HepG2 (cell line): Measurements from ENCODE around the gene RING1. TPM values are rescaled to one million over a fixed set of nuclear protein-coding genes. Genes with fewer than 3 reads are reported as not detected.

ENCODE experiments used
- CREB1 ChIP-seq, 2 experiments: fragments of 450-650 bp in 1 of 2; IDR thresholded peaks; 2 replicates each; pipeline ENCODE4 v1.6.1; 2016 to 2017; ENCODE audit warnings: control low read depth in 1 of 2, mild to moderate bottlenecking in 1 of 2, missing compliant biosample characterization in 1 of 2, missing genetic modification characterization in 1 of 2
- GPN1 ChIP-seq: sonication (generic); formaldehyde crosslinking; IDR thresholded peaks from 2 replicates; pipeline ENCODE4 v1.5.1; 2020; ENCODE audit warnings: missing genetic modification reagents, borderline replicate concordance
- HMG20B ChIP-seq: conservative IDR thresholded peaks from 2 replicates; pipeline ENCODE4 v1.6.1; 2016; ENCODE audit warnings: missing genetic modification reagents, missing compliant biosample characterization
- IRF9 ChIP-seq: sonication (generic); formaldehyde crosslinking; IDR thresholded peaks from 2 replicates; pipeline ENCODE4 v1.8.0; 2022; ENCODE audit warnings: missing genetic modification reagents, mild to moderate bottlenecking, borderline replicate concordance
- JARID2 ChIP-seq: sonication (generic); formaldehyde crosslinking; IDR thresholded peaks from 2 replicates; pipeline ENCODE4 v1.8.1; 2023; ENCODE audit warnings: missing genetic modification reagents, inconsistent platforms; ENCODE audit not compliant: insufficient replicate concordance
- NR2F1 ChIP-seq, 2 experiments: fragments of 450-650 bp in 1 of 2; formaldehyde crosslinking in 1 of 2; IDR thresholded peaks; 2 replicates each; pipeline versions ENCODE4 v1.5.0 to v1.6.1; 2016 to 2020; ENCODE audit warnings: mild to moderate bottlenecking in 1 of 2, missing compliant biosample characterization in 1 of 2, missing genetic modification reagents in 1 of 2, moderate library complexity in 1 of 2
- RFX5 ChIP-seq: IDR thresholded peaks from 2 replicates; pipeline ENCODE4 v1.6.1; 2011; ENCODE audit warnings: low read depth, low read length, improper control_type of control experiment
- RNF2 ChIP-seq: fragments of 450-650 bp; conservative IDR thresholded peaks from 2 replicates; pipeline ENCODE4 v1.6.1; 2016; ENCODE audit warnings: low read depth
- SMARCE1 ChIP-seq: fragments of 450-650 bp; IDR thresholded peaks from 2 replicates; pipeline ENCODE4 v1.6.1; 2017; ENCODE audit warnings: borderline replicate concordance
- SP4 ChIP-seq: sonication (generic); formaldehyde crosslinking; IDR thresholded peaks from 2 replicates; pipeline ENCODE4 v1.8.1; 2023; ENCODE audit warnings: mild to moderate bottlenecking, missing genetic modification reagents
- SRSF1 ChIP-seq: fragments of 200-400 bp; formaldehyde crosslinking; optimal IDR thresholded peaks from 2 replicates; pipeline ENCODE3; 2017; ENCODE audit warnings: mild to moderate bottlenecking, low read depth, low read length, moderate library complexity
- SSRP1 ChIP-seq: IDR thresholded peaks from 2 replicates; pipeline ENCODE4 v1.6.1; 2016; ENCODE audit warnings: control low read depth
- YY1 ChIP-seq: IDR thresholded peaks from 2 replicates; pipeline ENCODE4 v1.6.1; 2011; ENCODE audit warnings: low read length, low read depth, moderate library complexity, mild to moderate bottlenecking; ENCODE audit not compliant: insufficient read depth, insufficient replicate concordance
- ZNF136 ChIP-seq: sonication (generic); formaldehyde crosslinking; IDR thresholded peaks from 2 replicates; pipeline ENCODE4 v1.8.1; 2022; ENCODE audit warnings: low read depth, mild to moderate bottlenecking, moderate library complexity, missing genetic modification reagents
- ZNF260 ChIP-seq: sonication (generic); formaldehyde crosslinking; IDR thresholded peaks from 2 replicates; pipeline ENCODE4 v1.4.0; 2020; ENCODE audit warnings: missing genetic modification reagents, low read depth, mild to moderate bottlenecking, borderline replicate concordance
- ZNF562 ChIP-seq: sonication (generic); formaldehyde crosslinking; IDR thresholded peaks from 2 replicates; pipeline ENCODE4 v1.8.0; 2022; ENCODE audit warnings: missing genetic modification reagents, borderline replicate concordance
- ZNF713 ChIP-seq: sonication (generic); formaldehyde crosslinking; IDR thresholded peaks from 2 replicates; pipeline ENCODE4 v1.4.0; 2020; ENCODE audit warnings: mild to moderate bottlenecking, missing genetic modification reagents
- polyA plus RNA-seq, 8 experiments: library from polyadenylated mRNA; depleted of rRNA in 3 of 8; stranded (reverse) in 7 of 8; unstranded in 1 of 8; fragments of >200 nt; fragmentation: Illumina TruSeq in 4 of 8; extraction: Trizol in 4 of 8; gene quantifications; 2 replicates each; pipeline versions ENCODE4 v1.2.1 to v1.2.3, GENCODE V29; 2011 to 2016; ENCODE audit warnings: low read depth in 4 of 8, missing spikeins in 1 of 8, mixed read lengths in 1 of 8; ENCODE audit not compliant: insufficient read depth in 1 of 8
- total RNA-seq, 5 experiments: library from RNA; depleted of rRNA; stranded (reverse); fragments of >200 nt; fragmentation: Illumina TruSeq; extraction: Trizol; gene quantifications; 2 replicates each; pipeline ENCODE4 v1.2.3, GENCODE V29; 2016; ENCODE audit warnings: low read depth in 1 of 5
- TF ChIP-seq, protein P1 (sequence below), 2 experiments: sonication (generic) in 1 of 2; formaldehyde crosslinking in 1 of 2; IDR thresholded peaks; 2 replicates each; pipeline versions ENCODE4 v1.5.1 to v1.6.1; 2011 to 2020; ENCODE audit warnings: borderline replicate concordance in 1 of 2, low read depth in 1 of 2, low read length in 1 of 2, mild to moderate bottlenecking in 1 of 2, missing genetic modification reagents in 1 of 2, moderate library complexity in 1 of 2
- TF ChIP-seq, protein P2 (sequence below): sonication (generic); formaldehyde crosslinking; IDR thresholded peaks from 2 replicates; pipeline ENCODE4 v1.8.0; 2022; ENCODE audit warnings: missing genetic modification reagents, mild to moderate bottlenecking, inconsistent platforms, borderline replicate concordance
- TF ChIP-seq, protein P3 (sequence below): sonication (generic); formaldehyde crosslinking; IDR thresholded peaks from 2 replicates; pipeline ENCODE4 v1.4.0; 2020; ENCODE audit warnings: missing genetic modification reagents, borderline replicate concordance

RING1 gene
- total and polyA plus RNA-seq, 2 of the 13 experiments (the other 11 are each of a cell fraction or from before 2014, with no cell fraction given) = 23.9 to 33.6 TPM

- TF ChIP-seq HMG20B (CRISPR knock-in tag) (peak; percentile 69), JARID2 (CRISPR knock-in tag) (no peak), ZNF260 (CRISPR knock-in tag) (no peak), SP4 (CRISPR knock-in tag) (peak; percentile 86), SSRP1 (CRISPR knock-in tag) (0 out of 2 replicates have a peak, but pooled peaks have one; percentile 6), NR2F1 (CRISPR knock-in tag; IDR thresholded peaks at IDR 0.05) (peak in 1 of 2 experiments; percentile 26; a peak in 1 of 4 replicates), ZNF136 (CRISPR knock-in tag) (0 out of 2 replicates have a peak, but pooled peaks have one; percentile 21), SRSF1 (peak; percentile 82), ZNF562 (CRISPR knock-in tag) (0 out of 2 replicates have a peak, but pooled peaks have one; percentile 38), CREB1 (IDR thresholded peaks at IDR 0.05) (peak; percentile 96), CREB1 (CRISPR knock-in tag; IDR thresholded peaks at IDR 0.05) (no peak), ZNF713 (CRISPR knock-in tag) (0 out of 2 replicates have a peak, but pooled peaks have one; percentile 28), SMARCE1 (no peak), IRF9 (CRISPR knock-in tag) (peak; percentile 91; the same call in 1 of the 2 replicates), GPN1 (CRISPR knock-in tag) (0 out of 2 replicates have a peak, but pooled peaks have one; percentile 85), YY1 (peak; percentile 94), RNF2 (no peak), RFX5 (no peak)
- TF ChIP-seq, protein P1, sequence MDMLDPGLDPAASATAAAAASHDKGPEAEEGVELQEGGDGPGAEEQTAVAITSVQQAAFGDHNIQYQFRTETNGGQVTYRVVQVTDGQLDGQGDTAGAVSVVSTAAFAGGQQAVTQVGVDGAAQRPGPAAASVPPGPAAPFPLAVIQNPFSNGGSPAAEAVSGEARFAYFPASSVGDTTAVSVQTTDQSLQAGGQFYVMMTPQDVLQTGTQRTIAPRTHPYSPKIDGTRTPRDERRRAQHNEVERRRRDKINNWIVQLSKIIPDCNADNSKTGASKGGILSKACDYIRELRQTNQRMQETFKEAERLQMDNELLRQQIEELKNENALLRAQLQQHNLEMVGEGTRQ (IDR thresholded peaks at IDR 0.05; ENCODE audit: low read depth, low read length) = no peak
- TF ChIP-seq, protein P1 (CRISPR knock-in tag; IDR thresholded peaks at IDR 0.05; ENCODE audit: borderline replicate concordance) = no peak
- TF ChIP-seq, protein P2, sequence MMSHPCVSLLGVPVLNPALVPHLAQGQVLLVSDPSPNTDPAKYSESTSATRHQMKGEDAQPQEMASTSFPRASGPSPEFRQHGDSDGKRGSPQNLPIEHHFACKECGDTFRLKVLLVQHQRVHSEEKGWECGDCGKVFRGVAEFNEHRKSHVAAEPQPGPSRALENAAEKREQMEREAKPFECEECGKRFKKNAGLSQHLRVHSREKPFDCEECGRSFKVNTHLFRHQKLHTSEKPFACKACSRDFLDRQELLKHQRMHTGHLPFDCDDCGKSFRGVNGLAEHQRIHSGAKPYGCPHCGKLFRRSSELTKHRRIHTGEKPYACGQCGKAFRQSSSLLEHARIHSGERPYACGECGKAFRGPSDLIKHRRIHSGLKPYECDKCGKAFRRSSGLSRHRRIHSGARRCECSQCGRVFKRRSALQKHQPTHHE (CRISPR knock-in tag) = 0 out of 2 replicates have a peak, but pooled peaks have one; percentile 48
- TF ChIP-seq, protein P3, sequence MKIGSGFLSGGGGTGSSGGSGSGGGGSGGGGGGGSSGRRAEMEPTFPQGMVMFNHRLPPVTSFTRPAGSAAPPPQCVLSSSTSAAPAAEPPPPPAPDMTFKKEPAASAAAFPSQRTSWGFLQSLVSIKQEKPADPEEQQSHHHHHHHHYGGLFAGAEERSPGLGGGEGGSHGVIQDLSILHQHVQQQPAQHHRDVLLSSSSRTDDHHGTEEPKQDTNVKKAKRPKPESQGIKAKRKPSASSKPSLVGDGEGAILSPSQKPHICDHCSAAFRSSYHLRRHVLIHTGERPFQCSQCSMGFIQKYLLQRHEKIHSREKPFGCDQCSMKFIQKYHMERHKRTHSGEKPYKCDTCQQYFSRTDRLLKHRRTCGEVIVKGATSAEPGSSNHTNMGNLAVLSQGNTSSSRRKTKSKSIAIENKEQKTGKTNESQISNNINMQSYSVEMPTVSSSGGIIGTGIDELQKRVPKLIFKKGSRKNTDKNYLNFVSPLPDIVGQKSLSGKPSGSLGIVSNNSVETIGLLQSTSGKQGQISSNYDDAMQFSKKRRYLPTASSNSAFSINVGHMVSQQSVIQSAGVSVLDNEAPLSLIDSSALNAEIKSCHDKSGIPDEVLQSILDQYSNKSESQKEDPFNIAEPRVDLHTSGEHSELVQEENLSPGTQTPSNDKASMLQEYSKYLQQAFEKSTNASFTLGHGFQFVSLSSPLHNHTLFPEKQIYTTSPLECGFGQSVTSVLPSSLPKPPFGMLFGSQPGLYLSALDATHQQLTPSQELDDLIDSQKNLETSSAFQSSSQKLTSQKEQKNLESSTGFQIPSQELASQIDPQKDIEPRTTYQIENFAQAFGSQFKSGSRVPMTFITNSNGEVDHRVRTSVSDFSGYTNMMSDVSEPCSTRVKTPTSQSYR (CRISPR knock-in tag) = peak; percentile 47; the same call in 1 of the 2 replicates
Measured at GRCh38 chr6:33208091-33208967, at the start of gene RING1 (continued).
